Left renal cortex interstitium (tissue), 4 donors: Measurements from ENCODE around the gene ETS1. TPM values are rescaled to one million over a fixed set of nuclear protein-coding genes. Genes with fewer than 3 reads are reported as not detected.

ENCODE experiments used
- DNase-seq, 4 donors: peaks; one replicate each; pipeline ENCODE4 v3.0.0-alpha.2; 2013; ENCODE audit warnings: low read depth in 4 of 4, low spot score in 2 of 4, missing footprints in 1 of 4
- polyA plus RNA-seq, 4 donors: library from polyadenylated mRNA; unstranded; fragments of 120-200 nt; gene quantifications; one replicate each; pipeline ENCODE4 v1.2.1, GENCODE V29; 2013; ENCODE audit not compliant: insufficient read length in 4 of 4

Gene ETS1, protein sequence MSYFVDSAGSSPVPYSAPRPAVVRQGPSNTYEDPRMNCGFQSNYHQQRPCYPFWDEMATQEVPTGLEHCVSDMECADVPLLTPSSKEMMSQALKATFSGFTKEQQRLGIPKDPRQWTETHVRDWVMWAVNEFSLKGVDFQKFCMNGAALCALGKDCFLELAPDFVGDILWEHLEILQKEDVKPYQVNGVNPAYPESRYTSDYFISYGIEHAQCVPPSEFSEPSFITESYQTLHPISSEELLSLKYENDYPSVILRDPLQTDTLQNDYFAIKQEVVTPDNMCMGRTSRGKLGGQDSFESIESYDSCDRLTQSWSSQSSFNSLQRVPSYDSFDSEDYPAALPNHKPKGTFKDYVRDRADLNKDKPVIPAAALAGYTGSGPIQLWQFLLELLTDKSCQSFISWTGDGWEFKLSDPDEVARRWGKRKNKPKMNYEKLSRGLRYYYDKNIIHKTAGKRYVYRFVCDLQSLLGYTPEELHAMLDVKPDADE
- 10 to 100 TPM; 64.0 to 80.3 (median 71.7) TPM for polyA plus RNA-seq

DNA sequence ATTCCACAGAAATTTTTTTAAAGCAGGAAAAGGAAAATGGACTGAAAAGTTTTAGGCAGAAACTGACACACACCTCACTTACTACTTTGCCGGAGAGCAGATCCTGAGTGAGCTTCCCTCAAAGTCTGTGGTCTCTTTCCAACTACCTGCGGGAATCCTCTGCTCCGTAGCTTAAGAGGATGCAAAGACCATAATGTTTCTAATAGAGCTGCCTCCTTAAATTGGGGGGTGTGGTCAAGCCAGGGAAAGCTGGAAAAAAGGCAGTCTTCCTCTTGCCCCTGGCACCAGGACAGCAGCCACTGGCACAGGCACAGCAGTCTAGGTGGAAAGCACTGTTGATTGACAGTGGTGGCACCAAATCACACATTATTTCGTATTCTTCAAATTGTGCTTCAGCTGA, at the start of gene ETS1:
Gene ETS1, minus strand, starts transcription at position 144 of the 400 bp plus-strand sequence. CDS start 14,428 bp downstream, outside the sequence.
- no peak for DNase-seq

DNA sequence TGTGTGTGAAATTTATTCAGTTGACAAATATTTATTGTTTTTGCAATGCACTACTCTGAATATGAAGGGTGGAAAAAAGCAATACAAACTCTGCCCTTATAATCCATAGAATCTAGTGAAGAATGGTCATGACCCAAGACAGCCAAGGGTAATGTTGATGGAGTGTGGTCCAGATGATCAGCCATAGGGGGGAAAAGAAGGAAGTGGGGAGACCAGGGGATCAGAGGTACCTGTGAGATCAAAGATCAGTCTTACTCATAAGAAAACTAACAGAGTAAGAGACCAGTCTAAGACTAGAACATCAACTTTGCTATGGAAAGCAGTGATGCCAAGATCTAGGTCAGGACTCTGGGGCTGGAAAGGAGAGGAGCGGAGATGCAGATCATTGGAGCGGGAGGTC, 47.0 kb upstream of the ETS1 start:
- no peak for DNase-seq

DNA sequence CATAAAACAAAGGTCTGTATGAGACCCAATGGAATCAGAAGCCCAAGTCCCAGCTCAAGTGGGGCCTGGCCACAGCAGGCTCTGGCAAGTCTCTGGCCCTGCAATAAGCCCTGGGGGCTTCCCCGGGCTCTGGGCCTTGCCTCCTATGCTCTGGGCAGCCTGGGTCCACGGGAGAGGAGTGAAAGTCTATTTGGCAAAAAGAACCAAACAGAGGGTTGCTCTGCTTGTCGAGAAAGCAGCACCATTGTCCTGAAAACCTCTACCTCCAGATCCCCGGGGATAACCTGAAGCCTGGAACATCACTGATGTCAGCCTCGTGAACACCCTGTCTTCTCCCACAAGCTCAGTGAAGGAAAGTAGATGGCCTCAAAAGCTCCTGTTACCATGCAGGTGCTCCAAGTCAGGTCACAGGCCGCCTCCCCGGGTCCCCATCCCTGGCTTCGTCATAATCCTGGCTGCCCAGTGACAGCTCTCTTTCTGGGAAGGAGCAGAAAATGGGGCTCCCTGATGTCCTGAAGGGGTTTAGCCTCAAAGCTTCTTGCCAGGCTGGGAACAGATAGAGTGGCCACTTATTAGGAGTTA, 46.1 kb upstream of the ETS1 start:
- no peak for DNase-seq

DNA sequence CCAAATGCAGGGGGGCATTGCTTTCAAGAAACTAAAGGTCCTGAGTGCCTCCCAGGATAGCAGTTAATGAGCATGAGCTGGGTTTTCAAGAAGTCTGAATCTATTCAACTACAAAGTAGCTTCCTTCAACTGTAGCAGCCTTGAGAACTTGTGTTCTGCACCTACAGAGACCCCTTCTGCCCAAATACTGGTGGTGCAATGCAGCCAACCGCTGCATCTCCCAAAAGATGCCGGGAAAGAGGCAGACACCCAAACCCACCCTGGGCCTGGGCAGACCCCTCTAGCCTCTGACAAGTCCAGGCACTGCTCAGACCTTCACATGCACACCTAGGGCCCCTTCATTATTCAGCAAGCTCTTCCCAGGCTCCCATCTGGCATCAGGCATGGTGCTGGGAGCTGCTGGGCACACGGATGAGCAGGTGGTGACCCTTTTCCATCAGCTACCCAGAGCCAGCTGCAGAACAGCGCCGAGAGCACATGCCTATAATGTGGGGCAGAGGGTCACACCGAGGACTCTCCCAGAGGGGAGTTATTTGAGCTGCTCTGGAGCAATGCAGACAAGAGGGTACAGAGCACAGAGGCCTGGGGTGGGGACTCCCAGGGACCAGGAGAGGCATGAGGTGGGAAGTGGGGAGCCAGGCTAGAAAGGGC, 44.9 kb upstream of the ETS1 start:
- DNase-seq, result no peak

DNA sequence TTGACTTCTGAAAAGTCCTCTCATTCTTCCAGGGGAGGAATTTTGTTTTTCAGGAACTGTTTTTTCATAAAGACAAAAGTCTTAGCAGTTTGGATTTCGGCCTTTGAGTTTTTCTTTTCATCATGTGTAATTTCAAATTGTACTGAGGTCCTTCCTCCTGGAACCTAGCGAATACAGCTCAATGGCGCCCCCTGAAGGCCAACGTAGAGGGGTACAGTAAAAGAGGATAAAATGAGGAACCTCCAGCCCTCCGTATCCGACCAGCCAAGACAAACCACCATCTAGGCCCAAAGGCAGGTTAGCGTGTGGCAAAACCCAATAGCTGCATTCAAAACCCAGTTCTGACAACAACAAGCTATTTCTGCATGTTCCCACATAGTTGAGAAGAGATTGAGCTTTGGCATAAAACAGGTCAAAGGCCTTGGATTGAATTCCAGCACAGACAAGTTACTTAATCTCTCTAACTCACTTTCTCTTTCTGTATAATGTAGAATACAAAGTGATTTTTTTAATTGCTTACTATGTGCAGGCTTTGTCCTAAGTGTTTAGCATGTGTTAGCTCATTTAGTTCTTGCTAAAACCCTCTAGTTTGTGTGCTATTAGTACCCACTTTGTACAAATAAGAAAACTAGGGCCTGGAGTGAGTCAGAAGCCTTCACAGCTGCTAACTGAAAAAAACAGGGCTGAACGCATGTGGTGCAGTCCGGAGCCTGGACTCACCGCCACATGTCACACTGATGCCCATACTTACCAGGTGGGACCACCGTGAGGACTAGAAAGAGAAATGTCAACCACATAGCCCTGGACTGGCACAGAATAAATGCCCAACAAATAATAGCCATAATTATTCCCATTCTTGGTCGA, 43.2 kb upstream of the ETS1 start:
- DNase-seq, result peak in 3 of 4 donors; percentile 69 to 80 (median 73)

DNA sequence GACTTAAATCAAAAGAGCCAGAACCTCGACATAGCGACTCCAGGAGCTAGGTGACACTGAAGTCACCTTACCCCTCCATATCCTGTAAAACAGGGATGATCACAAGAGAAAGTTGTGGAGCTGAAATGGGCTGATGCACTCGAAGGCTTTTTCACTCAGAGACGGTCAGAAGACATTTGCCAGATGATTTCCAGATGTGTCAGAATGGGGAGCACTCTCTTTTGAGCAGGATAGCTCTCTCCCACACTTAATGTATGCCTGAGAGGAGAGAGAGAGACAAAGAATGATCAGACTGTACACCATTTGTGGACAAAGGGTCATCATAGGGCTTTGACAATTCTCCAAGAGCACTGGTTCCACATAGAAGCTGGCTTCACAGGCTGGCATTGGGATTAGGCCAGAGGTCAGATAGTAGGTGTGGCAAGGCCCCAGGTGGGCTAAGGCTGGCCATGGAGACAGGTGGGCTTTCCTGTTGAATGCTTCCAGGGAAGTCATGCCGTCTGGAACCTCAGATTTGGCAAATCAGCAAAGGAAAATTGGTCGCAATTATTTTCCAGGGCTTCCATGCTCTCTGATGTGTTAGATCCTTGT, 42.3 kb upstream of the ETS1 start:
- DNase-seq, result no peak

DNA sequence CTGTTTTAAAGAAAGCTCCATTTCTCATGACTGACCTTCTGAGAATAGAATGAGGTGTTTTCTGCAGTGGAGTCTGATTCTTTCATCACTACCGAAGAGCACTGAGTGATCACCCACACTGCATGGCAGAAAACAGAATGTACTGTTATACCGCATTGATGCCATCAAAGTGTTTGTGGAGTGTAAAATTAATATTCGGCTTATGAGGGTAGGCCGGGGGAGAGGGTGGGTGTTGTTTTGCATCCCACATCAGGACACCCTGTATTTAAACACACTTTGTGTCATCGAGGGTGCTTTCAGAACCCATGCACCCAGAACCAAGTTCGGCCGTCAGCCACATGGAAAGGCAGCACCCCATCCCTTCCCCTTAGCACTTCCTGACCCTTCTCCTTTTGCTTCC, 41.3 kb upstream of the ETS1 start:
- DNase-seq, result no peak

DNA sequence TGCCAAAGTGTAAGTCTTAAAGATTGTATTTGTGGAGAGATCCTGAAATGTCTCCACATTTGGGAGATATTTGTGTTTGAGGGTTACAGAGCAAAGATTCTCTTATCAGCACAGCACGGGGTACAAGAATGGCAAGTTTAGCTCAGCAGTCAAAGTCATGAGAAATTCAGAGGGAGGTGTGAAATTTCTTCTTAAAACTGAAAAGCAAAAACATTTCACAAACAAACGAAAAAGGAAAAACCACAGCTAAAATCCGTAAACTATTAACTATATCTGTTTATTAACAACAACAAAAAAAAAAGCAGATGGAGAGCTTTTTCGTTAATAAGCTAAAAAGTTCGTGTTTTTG, 40.9 kb upstream of the ETS1 start:
- no peak for DNase-seq

DNA sequence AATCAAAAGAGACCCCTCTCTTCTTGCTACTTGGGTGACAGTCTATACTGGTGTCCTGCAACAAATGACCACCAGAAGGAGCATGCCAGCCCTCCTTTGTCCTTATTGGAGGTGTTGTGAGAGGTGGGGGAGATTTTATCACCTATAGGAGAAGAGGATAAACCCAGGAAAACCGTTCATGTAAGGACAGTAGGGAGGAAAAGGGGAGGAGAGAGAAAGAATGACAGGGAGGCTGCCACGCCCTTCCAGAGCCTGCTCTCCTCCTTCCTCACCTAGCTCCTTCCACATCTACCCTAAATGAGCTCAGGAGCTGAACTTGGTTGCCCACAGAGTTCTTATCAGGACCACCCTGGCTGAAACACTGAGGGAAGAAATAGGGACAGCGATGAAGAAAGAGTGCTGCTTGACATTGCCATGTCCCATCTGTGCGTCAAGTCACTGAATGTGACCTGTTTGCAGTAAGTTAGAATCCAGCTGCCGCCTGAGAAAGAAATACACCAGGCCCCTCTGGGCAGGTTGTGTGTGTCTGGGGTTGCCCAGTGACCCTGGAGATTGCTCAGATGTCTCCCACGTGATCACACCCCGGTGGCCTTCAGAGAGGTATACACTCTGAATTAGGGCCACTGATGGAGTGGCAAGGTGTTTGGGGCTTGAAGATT, 40.4 kb upstream of the ETS1 start:
- DNase-seq, result no peak

DNA sequence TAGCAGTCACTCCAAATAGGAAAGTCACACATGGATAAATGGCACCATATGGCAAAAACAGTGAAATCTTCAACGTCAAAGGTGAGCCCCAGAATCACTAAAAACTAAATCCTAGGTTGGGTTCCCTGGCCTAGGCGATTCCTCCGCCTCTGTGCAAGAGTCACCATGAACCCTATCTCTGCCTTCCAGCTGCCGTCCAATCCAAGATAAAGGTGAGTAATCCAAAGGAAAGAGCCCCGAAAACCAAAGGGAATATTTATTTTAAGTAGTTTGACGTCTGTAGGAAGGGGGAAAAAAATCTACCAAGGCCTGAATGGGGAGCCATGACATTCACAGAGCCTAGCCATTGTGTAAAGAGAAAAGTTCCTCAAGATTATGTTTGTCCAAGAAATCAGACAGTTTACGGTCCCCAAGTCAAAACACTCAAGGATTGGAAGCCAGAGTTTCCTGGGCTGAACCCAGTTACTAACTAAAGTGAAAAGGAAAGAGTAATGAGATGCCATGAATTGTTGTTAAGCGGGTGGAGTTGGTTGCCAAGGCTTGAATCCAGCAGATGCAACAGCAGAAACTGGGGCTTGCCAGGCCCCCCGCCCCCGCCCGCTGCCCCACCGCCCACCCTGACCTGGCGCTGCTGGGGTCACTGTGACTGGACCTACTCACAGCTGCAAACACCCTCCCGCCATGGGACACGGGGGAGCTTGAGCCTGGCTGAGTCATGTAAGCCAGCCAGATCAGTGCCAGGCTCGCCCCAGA, 39.7 kb upstream of the ETS1 start:
- DNase-seq, result no peak

DNA sequence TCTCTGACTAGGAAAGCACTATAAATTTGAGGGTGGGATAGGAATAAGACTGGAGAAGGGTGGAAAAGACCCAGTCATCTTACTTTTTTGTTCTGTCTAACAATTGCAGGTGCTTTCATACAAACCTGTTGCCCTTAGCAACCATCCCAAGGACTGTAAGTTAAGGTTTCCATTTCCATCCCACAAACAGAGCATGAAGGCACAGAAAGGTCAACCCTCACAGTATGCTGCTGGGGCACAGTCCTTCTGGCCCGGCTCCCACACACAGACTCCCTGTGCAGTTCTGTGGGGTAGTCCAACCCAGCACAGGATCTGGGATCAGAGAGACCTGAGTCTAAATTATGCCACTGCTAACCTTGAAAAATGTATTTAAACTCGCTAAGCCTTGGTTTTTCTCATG, 38.4 kb upstream of the ETS1 start:
- DNase-seq, result no peak

DNA sequence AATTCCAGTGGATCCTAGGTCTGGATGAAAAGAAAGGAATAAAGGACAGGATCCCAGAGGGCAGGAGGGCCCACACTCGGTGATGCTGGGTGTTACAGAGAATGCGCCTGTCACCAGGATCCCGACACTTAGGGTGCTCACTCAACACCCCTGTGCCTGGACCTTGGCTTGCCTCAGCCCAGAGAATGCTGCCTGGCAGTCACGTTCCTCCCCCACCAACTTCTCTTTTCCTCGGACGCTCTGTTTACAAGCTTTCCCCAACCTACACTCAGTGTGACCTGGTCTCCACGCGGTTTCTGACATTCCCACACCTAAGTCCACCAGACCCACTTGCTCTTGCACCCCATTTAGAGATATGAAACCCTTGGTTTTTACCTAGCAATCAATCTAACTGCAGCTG, 38.0 kb upstream of the ETS1 start:
- no peak for DNase-seq

DNA sequence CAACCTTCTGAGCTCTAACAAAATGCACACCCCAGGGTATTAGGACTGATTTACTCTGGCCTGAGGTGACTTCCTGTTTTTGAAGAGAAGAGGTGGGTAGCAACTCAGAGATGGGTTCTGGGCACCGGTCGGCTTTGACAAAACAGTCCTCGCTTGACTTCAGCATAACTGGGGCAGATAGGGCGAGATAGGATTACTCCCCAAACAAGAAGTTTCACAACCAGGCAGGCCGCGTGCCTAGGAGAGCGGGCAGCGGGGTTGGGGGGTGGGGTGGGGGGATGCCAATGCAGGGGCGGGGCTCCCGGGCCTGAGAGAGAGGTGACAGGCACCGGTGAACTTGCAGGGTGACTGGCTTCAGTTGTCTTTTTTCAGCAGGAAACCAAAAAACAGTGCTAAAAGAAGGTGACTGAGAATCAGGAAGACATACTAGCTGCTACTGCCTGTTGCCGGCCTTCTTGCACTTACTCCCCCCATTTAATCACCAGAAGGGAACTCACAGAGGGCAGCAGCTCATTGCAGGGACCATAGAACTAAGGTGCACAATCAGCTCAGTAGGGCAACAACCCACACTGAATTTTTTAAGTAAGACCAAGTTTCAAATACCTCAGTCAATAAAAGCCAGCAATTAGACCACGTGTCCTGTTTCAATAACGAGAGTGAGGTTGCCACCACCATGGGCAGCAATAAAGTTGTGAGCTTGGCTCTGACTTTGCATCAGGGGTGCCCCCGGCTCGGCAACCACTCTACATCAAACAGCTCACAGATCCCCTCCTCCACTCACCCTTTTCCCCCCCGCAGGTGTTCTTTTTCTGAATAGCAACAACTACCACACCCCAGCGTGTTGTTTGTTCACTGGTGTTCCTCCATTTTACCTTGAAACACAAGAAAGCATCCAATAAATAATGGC, 37.2 kb upstream of the ETS1 start:
- DNase-seq, result no peak

DNA sequence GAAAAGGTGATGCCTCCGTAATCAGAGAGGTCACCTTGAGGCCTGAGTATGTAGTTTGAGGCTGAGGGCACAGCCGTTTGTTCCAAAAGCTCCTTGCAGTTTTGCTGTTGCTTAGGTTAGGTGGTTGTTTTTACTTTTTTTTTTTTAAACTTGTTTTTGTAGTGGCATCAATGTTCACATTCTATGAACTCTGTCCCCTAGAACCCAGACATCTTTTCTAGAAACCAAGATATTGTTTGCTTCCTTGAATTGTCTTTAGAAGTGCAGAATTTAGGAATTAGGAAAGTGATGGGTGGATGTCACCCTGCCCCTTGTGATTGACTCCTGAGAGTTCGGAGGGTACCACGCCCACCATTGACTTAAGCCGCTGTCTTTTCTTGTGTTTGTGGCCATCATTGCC, 35.7 kb upstream of the ETS1 start:
- no peak for DNase-seq

DNA sequence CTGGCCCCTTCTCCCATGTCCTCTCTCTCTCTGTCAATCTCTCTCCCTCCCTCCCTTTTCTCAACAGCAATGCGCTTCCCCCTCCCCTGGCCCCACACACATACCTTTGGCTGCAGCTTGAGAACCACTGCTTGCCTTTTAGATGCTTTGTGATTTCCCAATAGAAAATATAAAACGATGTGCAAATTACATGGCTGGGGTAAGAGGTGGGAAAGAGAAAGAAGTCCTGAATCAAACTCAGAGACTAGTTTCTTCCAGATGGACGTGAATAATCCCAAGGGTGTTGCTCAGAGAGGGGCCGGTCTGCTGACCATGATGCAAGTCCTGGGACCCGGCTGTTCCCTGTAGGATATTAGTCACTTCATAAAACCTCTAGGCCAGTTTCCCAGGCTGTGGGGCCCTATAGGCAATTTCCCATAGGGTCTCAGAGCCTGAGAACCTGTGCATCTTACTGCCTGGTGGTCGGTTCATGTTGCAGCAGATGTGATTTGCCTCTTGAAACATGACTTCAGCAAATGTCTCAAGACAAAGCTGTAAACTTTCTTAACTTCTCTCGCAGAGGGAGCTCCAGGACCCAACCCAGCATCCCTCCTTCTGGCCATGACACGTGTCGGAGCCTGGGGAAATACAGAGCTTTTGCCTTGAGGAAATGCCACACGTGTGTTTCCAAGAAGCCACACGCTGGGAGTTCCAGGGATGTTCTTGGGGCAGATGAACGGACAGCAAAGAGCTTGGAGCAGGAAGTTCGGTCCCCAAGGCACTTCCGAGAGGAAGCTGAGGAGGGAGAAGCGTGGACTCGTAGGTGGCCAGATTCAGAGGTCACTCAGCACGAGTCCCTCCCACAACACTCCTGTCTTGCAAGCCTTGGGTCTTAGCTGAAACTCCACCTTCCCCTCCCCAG, 34.5 kb upstream of the ETS1 start:
- DNase-seq, result no peak

DNA sequence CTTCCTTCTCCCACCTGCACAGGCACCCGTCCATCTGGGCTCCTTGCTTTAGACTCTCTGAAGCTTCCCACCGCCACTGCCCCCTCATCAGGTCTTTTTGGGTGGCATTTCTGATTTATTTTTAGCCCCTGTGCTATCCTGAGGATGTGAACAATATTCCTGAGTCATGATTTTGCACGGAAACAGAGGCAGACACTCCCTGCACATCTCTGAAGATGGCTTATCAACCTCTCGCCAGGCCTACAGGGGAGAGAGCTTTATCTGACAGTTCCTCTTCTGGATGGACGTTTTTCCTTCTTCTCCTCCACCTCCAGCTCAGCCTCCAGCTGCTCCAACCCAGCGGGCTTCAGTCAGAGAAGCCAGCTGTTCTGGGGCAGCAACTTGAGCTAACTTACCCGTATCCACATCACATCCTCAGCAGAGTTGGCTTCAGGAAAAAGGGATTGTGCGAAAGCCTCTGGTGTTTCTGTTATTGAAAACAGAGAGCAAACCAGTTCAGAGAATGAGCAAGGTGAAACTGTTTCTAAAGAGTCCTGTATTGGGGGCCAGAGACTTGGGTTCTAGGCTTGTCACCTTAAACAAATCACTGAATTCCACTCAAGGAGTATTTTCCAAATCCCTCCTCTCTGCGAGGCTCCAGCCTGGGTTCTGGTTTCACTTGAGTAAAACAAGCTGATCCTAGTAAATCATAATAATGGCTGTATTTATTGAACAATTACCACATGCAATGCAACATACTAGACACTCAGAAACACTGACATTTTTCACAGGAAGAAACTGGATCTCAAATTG, 33.1 kb upstream of the ETS1 start:
- DNase-seq, result no peak
